Neural cell (in vitro differentiated cells): ENCODE results near the gene FAM168A.

ENCODE experiments used
- CTCF ChIP-seq: fragments of 450-650 bp; IDR thresholded peaks from 2 replicates; pipeline ENCODE4 v1.5.1; 2014; ENCODE audit warnings: antibody characterized with exemption, mild to moderate bottlenecking, moderate library complexity; ENCODE audit not compliant: poor library complexity, severe bottlenecking
- EP300 ChIP-seq: fragments of 450-650 bp; conservative IDR thresholded peaks from 2 replicates; pipeline ENCODE4 v1.6.1; 2014; ENCODE audit warnings: antibody characterized with exemption, mild to moderate bottlenecking, moderate library complexity; ENCODE audit not compliant: poor library complexity, severe bottlenecking
- EZH2 ChIP-seq: fragments of 200-600, 300-800 bp; shearing (Covaris generic), sonication (generic); IDR thresholded peaks from 2 replicates; pipeline ENCODE4 v1.6.1; 2014; ENCODE audit warnings: antibody characterized with exemption, low read length, borderline replicate concordance, mild to moderate bottlenecking; ENCODE audit not compliant: insufficient read depth, poor library complexity, severe bottlenecking
- POLR2AphosphoS5 ChIP-seq: IDR thresholded peaks from 2 replicates; pipeline ENCODE4 v1.6.1; 2012
- RAD21 ChIP-seq: fragments of 450-650 bp; conservative IDR thresholded peaks from 2 replicates; pipeline ENCODE4 v1.6.1; 2014; ENCODE audit warnings: antibody characterized with exemption, mild to moderate bottlenecking, moderate library complexity
- REST ChIP-seq: IDR thresholded peaks from 2 replicates; pipeline ENCODE4 v1.6.1; 2012; ENCODE audit warnings: borderline replicate concordance
- TAF1 ChIP-seq: IDR thresholded peaks from 2 replicates; pipeline ENCODE4 v1.6.1; 2012; ENCODE audit warnings: low read depth

- TF ChIP-seq CTCF, result no peak
- no peak for TF ChIP-seq REST
- TF ChIP-seq EZH2, result no peak
- no peak for TF ChIP-seq RAD21
- no peak for TF ChIP-seq EP300
- TF ChIP-seq POLR2AphosphoS5, result no peak
- no peak for TF ChIP-seq TAF1
Measured at GRCh38 chr11:73365352-73366264, 232.3 kb downstream of the FAM168A start.
